ENCODE measurements around the gene ANKRD24. TPM values are rescaled to one million over a fixed set of nuclear protein-coding genes. Genes with fewer than 3 reads are reported as not detected.

ANKRD24 gene
- total and polyA plus RNA-seq, 2 of the 13 experiments (the other 11 are each of a cell fraction or from before 2014, with no cell fraction given) = 0.13 to 0.24 TPM

- H3K4me1 ChIP-seq (ENCODE audit: insufficient read depth, low read length) = peaks cover 44% of the 10 kb centered on the region
- H3K4me2 ChIP-seq (ENCODE audit: low read depth, low read length) = peak overlapping the region; percentile 75
- peak overlapping the region in 2 of 3 experiments; percentile 46 to 62; a peak in 3 of 6 replicates for H3K4me3 ChIP-seq (replicated peaks in 1 of 3; ENCODE audit: insufficient read depth in 1 of 3, low read depth in 2 of 3, low read length in 3 of 3)
- DNase-seq (ENCODE audit: low spot score) (no peak), FAIRE-seq (no peak), ATAC-seq (no peak)
- peaks cover 0 to 10% of the 10 kb centered on the region in 2 experiments; a peak in 3 of 5 replicates for H3K27me3 ChIP-seq (ENCODE audit: control insufficient read depth in 1 of 2, insufficient read depth in 2 of 2, low read length in 2 of 2)
- WGBS (ENCODE audit: low lambda C conversion rate) = 16% methylated on average over 2 of the region's 2 CpGs
- H3K9ac ChIP-seq (ENCODE audit: insufficient read depth, low read depth, low read length) = peak overlapping the region; percentile 56
- CTCF ChIA-PET (ENCODE audit: low intra/inter-chr PET ratio, low total read pairs) = no interaction called here
- no peak overlapping the region for H2AFZ ChIP-seq (ENCODE audit: low read length)
- no peaks in the 10 kb centered on the region for H4K20me1 ChIP-seq (ENCODE audit: insufficient read depth, low read length)
- in situ Hi-C loops (cut with HindIII; ENCODE audit: extremely low pct_ligation_motif_present, low pct_unique_long_range_greater_than_20kb) (no loop called here), intact Hi-C loops (cut with micrococcal nuclease; ENCODE audit: unreplicated experiment) (no loop called here)
- BruUV-seq (replicated peaks) = no TSS peak
- no peaks in the 10 kb centered on the region for H3K36me3 ChIP-seq (replicated peaks in 1 of 2; ENCODE audit: control insufficient read depth in 1 of 2, insufficient read depth in 2 of 2, low read length in 2 of 2)
- no peaks in the 10 kb centered on the region for H3K79me2 ChIP-seq (ENCODE audit: insufficient read depth, low read length)
- H3K9me3 ChIP-seq (ENCODE audit: low read length) = no peaks in the 10 kb centered on the region
- POLR2A ChIA-PET = interaction anchor here (1.0 kb wide), 1 partner anchor 12 kb away, joined by 3 read pairs; no protein-coding TSS in a partner anchor
- no peak overlapping the region for H3K27ac ChIP-seq (ENCODE audit: extremely low read length, insufficient read depth, low read length)
- TF ChIP-seq, protein P1, sequence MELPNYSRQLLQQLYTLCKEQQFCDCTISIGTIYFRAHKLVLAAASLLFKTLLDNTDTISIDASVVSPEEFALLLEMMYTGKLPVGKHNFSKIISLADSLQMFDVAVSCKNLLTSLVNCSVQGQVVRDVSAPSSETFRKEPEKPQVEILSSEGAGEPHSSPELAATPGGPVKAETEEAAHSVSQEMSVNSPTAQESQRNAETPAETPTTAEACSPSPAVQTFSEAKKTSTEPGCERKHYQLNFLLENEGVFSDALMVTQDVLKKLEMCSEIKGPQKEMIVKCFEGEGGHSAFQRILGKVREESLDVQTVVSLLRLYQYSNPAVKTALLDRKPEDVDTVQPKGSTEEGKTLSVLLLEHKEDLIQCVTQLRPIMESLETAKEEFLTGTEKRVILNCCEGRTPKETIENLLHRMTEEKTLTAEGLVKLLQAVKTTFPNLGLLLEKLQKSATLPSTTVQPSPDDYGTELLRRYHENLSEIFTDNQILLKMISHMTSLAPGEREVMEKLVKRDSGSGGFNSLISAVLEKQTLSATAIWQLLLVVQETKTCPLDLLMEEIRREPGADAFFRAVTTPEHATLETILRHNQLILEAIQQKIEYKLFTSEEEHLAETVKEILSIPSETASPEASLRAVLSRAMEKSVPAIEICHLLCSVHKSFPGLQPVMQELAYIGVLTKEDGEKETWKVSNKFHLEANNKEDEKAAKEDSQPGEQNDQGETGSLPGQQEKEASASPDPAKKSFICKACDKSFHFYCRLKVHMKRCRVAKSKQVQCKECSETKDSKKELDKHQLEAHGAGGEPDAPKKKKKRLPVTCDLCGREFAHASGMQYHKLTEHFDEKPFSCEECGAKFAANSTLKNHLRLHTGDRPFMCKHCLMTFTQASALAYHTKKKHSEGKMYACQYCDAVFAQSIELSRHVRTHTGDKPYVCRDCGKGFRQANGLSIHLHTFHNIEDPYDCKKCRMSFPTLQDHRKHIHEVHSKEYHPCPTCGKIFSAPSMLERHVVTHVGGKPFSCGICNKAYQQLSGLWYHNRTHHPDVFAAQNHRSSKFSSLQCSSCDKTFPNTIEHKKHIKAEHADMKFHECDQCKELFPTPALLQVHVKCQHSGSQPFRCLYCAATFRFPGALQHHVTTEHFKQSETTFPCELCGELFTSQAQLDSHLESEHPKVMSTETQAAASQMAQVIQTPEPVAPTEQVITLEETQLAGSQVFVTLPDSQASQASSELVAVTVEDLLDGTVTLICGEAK (IDR thresholded peaks at IDR 0.05) = peak; percentile 1; the same call in 1 of the 2 replicates
- TF ChIP-seq, protein P1 (CRISPR knock-in tag; IDR thresholded peaks at IDR 0.05) = no peak
- TF ChIP-seq IKZF1 (IDR thresholded peaks at IDR 0.05) (peak; percentile 7; the same call in 1 of the 2 replicates), ATF7 (IDR thresholded peaks at IDR 0.05) (peak; percentile 19; the same call in 1 of the 2 replicates), ATF7 (CRISPR knock-in tag; IDR thresholded peaks at IDR 0.05) (no peak), ZBTB3 (CRISPR knock-in tag; IDR thresholded peaks at IDR 0.05; ENCODE audit: borderline replicate concordance, low read depth) (no peak), FOXP1 (IDR thresholded peaks at IDR 0.05) (peak; percentile 23; the same call in 1 of the 2 replicates), FOXP1 (CRISPR knock-in tag; IDR thresholded peaks at IDR 0.05) (no peak), ZNF512B (CRISPR knock-in tag; IDR thresholded peaks at IDR 0.05; ENCODE audit: borderline replicate concordance) (peak; percentile 59; the same call in 1 of the 2 replicates), NFE2 (CRISPR knock-in tag; IDR thresholded peaks at IDR 0.05) (no peak), ARNTL (CRISPR knock-in tag; IDR thresholded peaks at IDR 0.05) (0 out of 2 replicates have a peak, but pooled peaks have one; percentile 1), MBNL3 (CRISPR knock-in tag; conservative IDR thresholded peaks at IDR 0.05) (no peak)
- TF ChIP-seq, protein P2, sequence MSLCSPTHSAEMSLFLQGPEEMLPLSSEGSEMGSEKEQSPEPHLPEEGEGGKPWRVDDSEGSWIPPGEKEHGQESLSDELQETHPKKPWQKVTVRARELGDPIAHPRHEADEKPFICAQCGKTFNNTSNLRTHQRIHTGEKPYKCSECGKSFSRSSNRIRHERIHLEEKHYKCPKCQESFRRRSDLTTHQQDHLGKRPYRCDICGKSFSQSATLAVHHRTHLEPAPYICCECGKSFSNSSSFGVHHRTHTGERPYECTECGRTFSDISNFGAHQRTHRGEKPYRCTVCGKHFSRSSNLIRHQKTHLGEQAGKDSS (CRISPR knock-in tag; IDR thresholded peaks at IDR 0.05; ENCODE audit: borderline replicate concordance, low read depth) = 0 out of 2 replicates have a peak, but pooled peaks have one; percentile 4
Measured at GRCh38 chr19:4228765-4229178, 46.3 kb downstream of the ANKRD24 start.
